ENCODE results near the gene MALAT1.
"Not testable (repeated sequence)": the region's sequence is repeated elsewhere in the genome, so short reads cannot be mapped to it uniquely, and the experiment has no call there.

MALAT1 gene

DNA sequence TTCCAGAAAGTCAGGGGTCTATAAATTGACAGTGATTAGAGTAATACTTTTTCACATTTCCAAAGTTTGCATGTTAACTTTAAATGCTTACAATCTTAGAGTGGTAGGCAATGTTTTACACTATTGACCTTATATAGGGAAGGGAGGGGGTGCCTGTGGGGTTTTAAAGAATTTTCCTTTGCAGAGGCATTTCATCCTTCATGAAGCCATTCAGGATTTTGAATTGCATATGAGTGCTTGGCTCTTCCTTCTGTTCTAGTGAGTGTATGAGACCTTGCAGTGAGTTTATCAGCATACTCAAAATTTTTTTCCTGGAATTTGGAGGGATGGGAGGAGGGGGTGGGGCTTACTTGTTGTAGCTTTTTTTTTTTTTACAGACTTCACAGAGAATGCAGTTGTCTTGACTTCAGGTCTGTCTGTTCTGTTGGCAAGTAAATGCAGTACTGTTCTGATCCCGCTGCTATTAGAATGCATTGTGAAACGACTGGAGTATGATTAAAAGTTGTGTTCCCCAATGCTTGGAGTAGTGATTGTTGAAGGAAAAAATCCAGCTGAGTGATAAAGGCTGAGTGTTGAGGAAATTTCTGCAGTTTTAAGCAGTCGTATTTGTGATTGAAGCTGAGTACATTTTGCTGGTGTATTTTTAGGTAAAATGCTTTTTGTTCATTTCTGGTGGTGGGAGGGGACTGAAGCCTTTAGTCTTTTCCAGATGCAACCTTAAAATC is 5.3 kb downstream of the MALAT1 start:
- no peak for DNase-seq (ENCODE audit: extremely low spot score)
- CTCF ChIA-PET = interaction anchor here (0.7 to 1.1 kb wide), 3 partner anchors 32 to 44 kb away, joined by 3 to 6 read pairs (median 5); no protein-coding TSS in a partner anchor

GRCh38 chr11:65504674-65505465 is 6.0 kb downstream of the MALAT1 start:
- POLR2A ChIA-PET = interaction anchor here (0.7 to 29.4 kb wide), 10 partner anchors 7 to 125 kb away, joined by 3 to 1783 read pairs (median 10); partner anchors contain the start of genes MALAT1 and NEAT1
- no peak for DNase-seq (ENCODE audit: extremely low spot score)
- TF ChIP-seq L3MBTL2 (conservative IDR thresholded peaks at IDR 0.05) = no peak
- TF ChIP-seq HDGF (IDR thresholded peaks at IDR 0.05; ENCODE audit: borderline replicate concordance) = no peak
- TF ChIP-seq LEF1 (IDR thresholded peaks at IDR 0.05; ENCODE audit: borderline replicate concordance) = no peak
- no peak for TF ChIP-seq NFRKB (IDR thresholded peaks at IDR 0.05)
- TF ChIP-seq ARNT (IDR thresholded peaks at IDR 0.05) = no peak
- TF ChIP-seq FOXM1 (IDR thresholded peaks at IDR 0.05; ENCODE audit: borderline replicate concordance) = no peak
- TF ChIP-seq SUZ12 (IDR thresholded peaks at IDR 0.05) = no peak
- TF ChIP-seq, protein P1, sequence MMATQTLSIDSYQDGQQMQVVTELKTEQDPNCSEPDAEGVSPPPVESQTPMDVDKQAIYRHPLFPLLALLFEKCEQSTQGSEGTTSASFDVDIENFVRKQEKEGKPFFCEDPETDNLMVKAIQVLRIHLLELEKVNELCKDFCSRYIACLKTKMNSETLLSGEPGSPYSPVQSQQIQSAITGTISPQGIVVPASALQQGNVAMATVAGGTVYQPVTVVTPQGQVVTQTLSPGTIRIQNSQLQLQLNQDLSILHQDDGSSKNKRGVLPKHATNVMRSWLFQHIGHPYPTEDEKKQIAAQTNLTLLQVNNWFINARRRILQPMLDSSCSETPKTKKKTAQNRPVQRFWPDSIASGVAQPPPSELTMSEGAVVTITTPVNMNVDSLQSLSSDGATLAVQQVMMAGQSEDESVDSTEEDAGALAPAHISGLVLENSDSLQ (IDR thresholded peaks at IDR 0.05) = no peak
- no peak for TF ChIP-seq BHLHE40 (IDR thresholded peaks at IDR 0.05; ENCODE audit: borderline replicate concordance)
- no peak for TF ChIP-seq ZNF384 (IDR thresholded peaks at IDR 0.05)
- CTCF ChIA-PET = interaction anchor here (0.9 to 1.1 kb wide), 3 partner anchors 33 to 45 kb away, joined by 3 to 6 read pairs (median 3); no protein-coding TSS in a partner anchor

More for the DNA sequence above, 5.3 kb downstream of the MALAT1 start:
- TF ChIP-seq ZNF384 (IDR thresholded peaks at IDR 0.05) (peak; percentile 73), SUZ12 (IDR thresholded peaks at IDR 0.05) (no peak), TARDBP (IDR thresholded peaks at IDR 0.05) (no peak), HDGF (IDR thresholded peaks at IDR 0.05; ENCODE audit: borderline replicate concordance) (no peak), CTBP1 (IDR thresholded peaks at IDR 0.05; ENCODE audit: borderline replicate concordance) (no peak)
- POLR2A ChIA-PET = interaction anchor here (0.7 to 29.4 kb wide), 6 partner anchors 13 to 81 kb away, joined by 3 to 1783 read pairs (median 304); partner anchors contain the start of gene NEAT1

- no peak for DNase-seq (ENCODE audit: extremely low spot score)
- ChIA-PET CTCF (interaction anchor here (0.9 to 2.4 kb wide), 5 partner anchors 26 to 45 kb away, joined by 3 to 10 read pairs (median 3); no protein-coding TSS in a partner anchor), POLR2A (interaction anchor here (0.9 to 29.4 kb wide), 17 partner anchors 7 to 172 kb away, joined by 3 to 1783 read pairs (median 4); partner anchors contain the start of genes DPF2, MALAT1 and NEAT1)
Measured at GRCh38 chr11:65505466-65506289, 6.8 kb downstream of the MALAT1 start.

GRCh38 chr11:65506290-65506771 is 7.5 kb downstream of the MALAT1 start:
- no peak for DNase-seq (ENCODE audit: extremely low spot score)
- POLR2A ChIA-PET = interaction anchor here (0.6 to 29.4 kb wide), 21 partner anchors 8 to 244 kb away, joined by 3 to 1783 read pairs (median 4); partner anchors contain the start of genes DPF2, MALAT1, NEAT1 and POLA2
- TF ChIP-seq, protein P1 (IDR thresholded peaks at IDR 0.05) = no peak
- TF ChIP-seq LEF1 (IDR thresholded peaks at IDR 0.05; ENCODE audit: borderline replicate concordance) = no peak
- CTCF ChIA-PET = interaction anchor here (0.9 to 2.4 kb wide), 2 partner anchors 27 to 35 kb away, joined by 3 to 10 read pairs; no protein-coding TSS in a partner anchor

More at GRCh38 chr11:65505466-65506289, 6.8 kb downstream of the MALAT1 start:
- no peak for TF ChIP-seq TARDBP (IDR thresholded peaks at IDR 0.05)
- no peak for TF ChIP-seq SUZ12 (IDR thresholded peaks at IDR 0.05)
- no peak for TF ChIP-seq FOXK2 (IDR thresholded peaks at IDR 0.05)
- TF ChIP-seq HDGF (IDR thresholded peaks at IDR 0.05; ENCODE audit: borderline replicate concordance) = no peak

GRCh38 chr11:65506772-65507505 is 8.1 kb downstream of the MALAT1 start:
- POLR2A ChIA-PET = interaction anchor here (0.6 to 29.4 kb wide), 21 partner anchors 9 to 372 kb away, joined by 3 to 1783 read pairs (median 4); partner anchors contain the start of genes DPF2, FAM89B, MALAT1 and NEAT1
- DNase-seq (ENCODE audit: extremely low spot score) = no peak
- peak; percentile 29; the same call in 1 of the 2 replicates for TF ChIP-seq ELF4 (IDR thresholded peaks at IDR 0.05)
- TF ChIP-seq BHLHE40 (IDR thresholded peaks at IDR 0.05; ENCODE audit: borderline replicate concordance) = no peak
- 0 out of 2 replicates have a peak, but pooled peaks have one; percentile 30 for TF ChIP-seq ZNF384 (IDR thresholded peaks at IDR 0.05)
- CTCF ChIA-PET = interaction anchor here (0.8 to 2.4 kb wide), 4 partner anchors 27 to 176 kb away, joined by 3 to 10 read pairs (median 4); no protein-coding TSS in a partner anchor

GRCh38 chr11:65512311-65512710 is 13.5 kb downstream of the MALAT1 start:
- DNase-seq (ENCODE audit: extremely low spot score); CTCF ChIA-PET: not testable (repeated sequence)
- POLR2A ChIA-PET = interaction anchor here (1.7 to 29.4 kb wide), 4 partner anchors 12 to 90 kb away, joined by 5 to 1783 read pairs (median 810); partner anchors contain the start of genes MALAT1, NEAT1 and SCYL1
